Stimulated activated CD4-positive, alpha-beta T cell treated with anti-CD3 and anti-CD28 coated beads, Interleukin-12 subunit alpha, Interleukin-12 subunit beta, amount 100 ng/mL, for 4 hours (primary cell): ENCODE measurements around the gene POPDC2.

Experiments used
- DNase-seq: peaks from one replicate; pipeline ENCODE4 v3.0.0-alpha.2; 2020

POPDC2 gene

GRCh38 chr3:119639494-119640350, 20.7 kb downstream of the POPDC2 start:
- DNase-seq, result no peak

GRCh38 chr3:119637679-119638477, 22.5 kb downstream of the POPDC2 start:
- no peak for DNase-seq

- DNase-seq, result no peak
Observed at GRCh38 chr3:119636891-119637611, 23.3 kb downstream of the POPDC2 start.

- no peak for DNase-seq
Observed at GRCh38 chr3:119636249-119636648, 24.1 kb downstream of the POPDC2 start.

GRCh38 chr3:119635719-119636118, 24.7 kb downstream of the POPDC2 start:
- no peak for DNase-seq

- DNase-seq, result no peak
Observed at GRCh38 chr3:119632829-119633228, 27.6 kb downstream of the POPDC2 start.

- DNase-seq, result no peak
Observed at GRCh38 chr3:119632216-119632615, 28.2 kb downstream of the POPDC2 start.

GRCh38 chr3:119631516-119631915, 28.9 kb downstream of the POPDC2 start:
- DNase-seq, result no peak

GRCh38 chr3:119630880-119631329, 29.5 kb downstream of the POPDC2 start:
- DNase-seq, result no peak

- DNase-seq, result no peak
Observed at GRCh38 chr3:119630128-119630879, 30.1 kb downstream of the POPDC2 start.

- no peak for DNase-seq
Observed at GRCh38 chr3:119628816-119629445, 31.5 kb downstream of the POPDC2 start.

GRCh38 chr3:119628390-119628789, 32.0 kb downstream of the POPDC2 start:
- no peak for DNase-seq

- DNase-seq, result no peak
Observed at GRCh38 chr3:119627461-119627860, 32.9 kb downstream of the POPDC2 start.

GRCh38 chr3:119626196-119626595, 34.2 kb downstream of the POPDC2 start:
- no peak for DNase-seq

- no peak for DNase-seq
Observed at GRCh38 chr3:119625451-119626153, 34.8 kb downstream of the POPDC2 start.

GRCh38 chr3:119624002-119624720, 36.2 kb downstream of the POPDC2 start:
- no peak for DNase-seq

- DNase-seq, result no peak
Observed at GRCh38 chr3:119620899-119621298, 39.5 kb downstream of the POPDC2 start.

- no peak for DNase-seq
Observed at GRCh38 chr3:119619094-119619493, 41.3 kb downstream of the POPDC2 start.

- DNase-seq, result no peak
Observed at GRCh38 chr3:119616056-119616455, 44.3 kb downstream of the POPDC2 start.

GRCh38 chr3:119613872-119614271, 46.5 kb downstream of the POPDC2 start:
- no peak for DNase-seq

GRCh38 chr3:119613201-119613600, 47.2 kb downstream of the POPDC2 start:
- DNase-seq, result no peak
